HG03064 (cell line): ENCODE results near the gene NAA20.
"Not testable (repeated sequence)": the region's sequence is repeated elsewhere in the genome, so short reads cannot be mapped to it uniquely, and the experiment has no call there.

Experiments used
- ATAC-seq: cut with Tn5 transposase; IDR thresholded peaks from one replicate; pipeline ENCODE4 v1.9.1; 2021; ENCODE audit warnings: low read depth; ENCODE audit not compliant: unreplicated experiment

NAA20 gene

DNA sequence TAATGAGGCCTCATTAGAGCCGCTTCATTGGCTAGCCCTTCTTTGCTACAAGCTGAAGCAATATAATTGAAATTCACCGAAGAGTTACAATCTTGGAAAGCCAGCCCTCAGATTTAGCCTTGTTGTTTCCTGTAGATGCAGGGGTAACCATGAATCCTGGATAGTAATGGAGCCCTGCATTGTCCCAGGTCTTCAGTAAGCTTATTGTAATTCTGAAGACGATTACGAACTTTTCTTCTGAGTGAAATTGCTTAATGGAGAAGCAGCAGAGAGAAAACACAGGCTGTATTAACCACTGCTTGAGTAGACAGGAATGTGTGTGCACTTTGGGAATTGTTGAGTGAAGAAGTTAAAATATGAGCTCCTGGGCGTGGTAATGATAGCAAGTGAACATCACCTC is 26.3 kb upstream of the NAA20 start:
- ATAC-seq: no peak

- ATAC-seq: no peak
Measured at GRCh38 chr20:19991308-19991707, 25.9 kb upstream of the NAA20 start.

- no peak for ATAC-seq
Measured at GRCh38 chr20:19991854-19992253, 25.3 kb upstream of the NAA20 start.

DNA sequence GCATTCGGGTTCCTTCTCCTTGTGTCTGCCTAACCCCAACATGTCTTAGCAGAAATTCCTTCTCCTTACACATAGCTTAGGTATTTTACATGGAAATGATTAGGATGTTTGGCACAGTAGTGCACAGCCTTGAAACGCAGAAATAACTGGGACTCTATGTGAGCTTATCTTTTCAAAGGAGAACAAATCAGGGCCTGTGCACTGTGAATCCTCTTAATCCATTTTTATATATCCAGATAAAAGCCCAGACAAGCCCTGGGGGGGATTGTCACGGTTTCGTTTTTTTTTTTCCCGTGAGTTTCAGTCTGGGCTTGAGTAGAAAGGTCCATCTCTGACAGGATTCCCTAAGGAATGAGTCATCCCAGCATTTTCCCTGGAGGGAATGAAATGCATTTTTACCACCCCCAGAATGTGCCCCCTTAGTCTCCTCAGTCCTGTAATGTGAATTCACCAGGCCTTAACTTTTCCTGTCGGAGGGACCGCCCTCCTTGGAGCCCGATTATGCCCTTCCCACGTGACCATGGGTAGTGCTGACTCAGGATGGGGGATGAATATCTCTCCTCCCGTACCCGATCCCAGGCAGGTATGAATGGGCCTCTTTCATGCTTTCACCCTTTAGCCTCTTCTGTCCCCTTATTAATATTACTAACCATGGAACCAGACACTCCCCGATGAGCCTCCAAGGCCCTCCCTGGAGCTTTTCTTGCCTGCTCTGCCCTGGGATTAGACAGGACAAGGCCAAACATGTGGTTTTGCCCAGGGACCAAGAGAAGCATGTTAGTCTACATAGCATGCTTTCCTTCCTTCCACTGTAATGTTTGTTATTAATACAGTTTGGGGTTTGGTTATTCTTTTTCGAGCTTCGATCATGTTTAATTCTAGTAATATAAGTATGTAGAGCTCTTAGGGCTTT is 23.9 kb upstream of the NAA20 start:
- ATAC-seq: no peak

DNA sequence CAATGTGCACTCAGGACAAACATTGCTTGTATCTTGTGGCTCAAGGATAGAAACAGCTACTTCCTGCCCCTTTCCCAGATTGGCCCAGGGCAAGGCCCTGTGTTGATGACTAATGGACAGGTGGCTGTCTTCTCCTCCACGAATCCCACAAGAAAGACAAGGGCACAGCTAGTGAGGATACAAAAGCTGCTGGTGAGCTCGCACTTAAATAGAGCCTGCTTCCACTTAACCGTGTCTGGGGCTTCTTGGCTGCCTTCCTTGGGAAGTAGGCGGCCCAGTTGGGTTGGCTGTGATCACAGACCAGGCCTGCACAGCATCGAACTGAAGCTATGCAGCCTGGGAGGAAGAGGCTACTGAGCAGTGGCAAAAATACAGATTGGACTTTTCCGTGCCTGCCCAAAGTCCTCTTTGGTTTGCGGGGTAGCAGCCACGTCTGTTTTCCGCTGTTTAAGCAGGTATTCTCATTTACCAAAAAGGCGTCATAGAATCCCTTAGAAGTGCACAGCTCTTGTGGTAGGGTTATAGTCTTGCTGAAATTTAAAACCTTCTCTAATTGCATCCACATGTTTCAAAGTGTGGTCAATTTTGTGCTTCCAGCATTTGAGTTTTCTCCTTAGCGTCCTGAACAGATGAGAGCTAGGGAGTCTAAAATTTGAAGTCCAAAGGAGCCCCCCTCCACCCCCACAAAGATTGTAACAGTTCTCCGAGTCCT is 23.0 kb upstream of the NAA20 start:
- ATAC-seq: no peak

GRCh38 chr20:19995220-19995863 is 21.8 kb upstream of the NAA20 start:
- no peak for ATAC-seq

DNA sequence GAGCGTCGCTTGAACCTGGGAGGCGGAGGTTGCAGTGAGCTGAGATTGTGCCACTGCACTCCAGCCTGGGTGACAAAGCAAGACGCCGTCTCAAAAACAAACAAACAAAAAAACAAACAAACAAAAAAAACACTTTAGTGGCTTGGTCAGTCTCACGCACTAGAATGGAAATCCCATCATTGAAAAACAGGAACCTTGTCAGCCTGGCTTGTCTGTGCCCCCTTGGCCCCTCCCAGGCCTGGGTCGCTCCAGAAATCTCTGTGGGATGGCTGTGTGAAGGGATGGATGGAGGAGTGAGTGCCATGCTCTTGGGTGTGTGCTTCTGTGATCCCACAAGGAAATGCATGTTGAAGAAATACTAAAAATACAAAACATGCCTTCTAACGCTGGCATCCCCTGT is 20.9 kb upstream of the NAA20 start:
- ATAC-seq: no peak

DNA sequence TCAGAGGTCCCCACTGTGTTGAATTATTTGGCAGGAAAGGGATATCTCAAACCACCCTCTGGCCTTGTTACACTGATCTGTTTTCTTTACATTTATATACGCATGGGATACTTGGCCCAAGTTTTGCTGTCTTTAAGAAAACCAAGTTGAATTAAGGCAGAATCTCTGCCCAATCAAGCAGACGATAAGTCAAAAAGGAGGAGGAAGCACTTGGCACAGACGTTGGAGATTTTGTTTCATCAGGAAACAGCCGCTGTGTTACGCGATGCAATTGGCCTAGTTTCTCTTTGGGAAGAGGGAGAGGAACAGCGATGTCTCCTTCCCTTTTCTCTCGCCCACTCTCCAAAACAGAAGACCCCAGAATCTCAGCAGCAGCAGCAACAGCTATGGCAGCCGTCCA is 20.2 kb upstream of the NAA20 start:
- no peak for ATAC-seq

- ATAC-seq: no peak
Measured at GRCh38 chr20:19998990-19999705, 18.0 kb upstream of the NAA20 start.

GRCh38 chr20:20000211-20000968 is 16.8 kb upstream of the NAA20 start:
- no peak for ATAC-seq

DNA sequence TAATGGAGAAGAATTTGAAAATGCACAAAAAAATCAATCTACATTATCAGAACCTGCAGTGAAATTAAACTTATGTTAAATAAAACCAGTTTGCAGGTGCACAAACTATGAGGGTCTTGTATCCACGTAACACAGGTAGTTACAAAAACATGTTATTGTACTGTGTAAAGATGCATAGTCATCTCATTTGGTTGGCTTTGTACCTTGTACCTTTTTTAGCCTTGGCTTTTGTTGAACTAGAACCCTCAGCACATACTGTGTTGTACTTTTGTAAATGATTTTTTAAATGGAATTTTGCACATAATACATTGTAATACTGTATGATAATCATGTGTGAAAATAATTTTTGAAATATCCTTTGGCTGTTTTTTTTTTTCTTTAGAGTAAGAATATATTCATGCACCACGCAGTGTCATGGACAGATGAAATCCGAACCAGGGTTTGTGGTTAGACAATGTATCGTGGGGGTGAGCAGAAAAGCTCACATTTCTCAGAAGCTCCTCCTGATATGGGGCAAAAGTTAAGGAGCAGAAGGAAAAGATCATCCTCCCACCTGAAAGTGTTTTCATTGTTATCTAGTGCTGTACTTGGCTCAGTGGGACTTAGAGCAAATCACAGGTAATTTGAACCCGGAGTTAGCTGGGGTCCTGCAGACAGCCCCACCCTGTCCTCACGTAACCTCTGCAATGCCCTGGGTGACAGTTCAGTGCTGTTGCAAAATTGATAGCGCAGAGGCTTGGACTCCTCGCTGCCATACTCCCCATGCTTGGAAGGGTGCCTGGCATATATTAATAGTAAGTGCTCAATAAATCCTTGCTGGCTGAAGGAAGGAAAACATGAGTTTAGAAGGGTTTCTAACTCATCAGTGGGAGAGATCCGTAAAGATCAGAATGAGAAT is 14.8 kb upstream of the NAA20 start:
- ATAC-seq: no peak

- no peak for ATAC-seq
Measured at GRCh38 chr20:20003031-20003954, 13.9 kb upstream of the NAA20 start.

GRCh38 chr20:20003955-20004322 is 13.2 kb upstream of the NAA20 start:
- not testable (repeated sequence) for ATAC-seq

DNA sequence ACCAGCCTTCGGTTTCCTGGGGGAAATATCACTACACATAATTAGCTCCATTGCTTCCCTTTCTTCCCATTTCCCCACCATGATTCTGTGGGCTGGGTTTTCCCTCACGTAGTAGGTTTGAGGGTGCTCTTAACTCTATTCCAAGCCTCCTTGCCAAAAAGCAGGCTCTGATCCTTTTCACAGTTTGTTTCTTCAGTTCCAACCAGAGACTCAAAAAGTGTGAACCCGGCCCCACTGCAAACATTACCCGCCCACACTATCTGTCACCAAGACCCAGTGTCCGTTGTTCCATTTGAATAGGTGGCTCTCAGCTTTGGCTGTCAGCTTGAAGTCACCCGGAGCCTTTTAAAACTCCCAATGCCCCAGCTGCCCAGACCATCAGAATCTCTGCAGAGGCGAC is 11.8 kb upstream of the NAA20 start:
- no peak for ATAC-seq

DNA sequence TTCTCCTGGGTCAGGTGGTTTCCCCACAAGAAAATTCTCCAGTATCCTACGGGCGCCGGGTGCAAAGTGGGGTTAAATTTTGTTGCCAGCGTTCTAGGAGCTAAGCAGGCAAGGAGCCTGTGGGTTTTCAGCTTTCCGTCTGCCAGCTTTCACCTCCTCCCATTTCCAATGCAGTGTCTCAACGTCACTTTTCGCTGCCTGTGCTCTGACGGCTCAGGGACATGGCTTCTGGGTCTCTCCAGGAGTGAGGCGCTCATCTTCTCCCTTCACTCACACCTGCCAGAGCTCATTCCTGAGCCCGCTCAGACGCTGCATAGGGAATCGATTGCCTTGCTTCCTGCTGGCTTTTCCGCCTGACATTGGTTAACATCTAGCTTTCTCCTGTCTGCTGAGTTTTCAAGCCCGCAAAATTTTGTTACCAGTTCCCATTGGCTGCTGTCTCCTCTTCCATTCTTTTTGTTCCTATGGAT is 7.3 kb upstream of the NAA20 start:
- ATAC-seq: no peak

DNA sequence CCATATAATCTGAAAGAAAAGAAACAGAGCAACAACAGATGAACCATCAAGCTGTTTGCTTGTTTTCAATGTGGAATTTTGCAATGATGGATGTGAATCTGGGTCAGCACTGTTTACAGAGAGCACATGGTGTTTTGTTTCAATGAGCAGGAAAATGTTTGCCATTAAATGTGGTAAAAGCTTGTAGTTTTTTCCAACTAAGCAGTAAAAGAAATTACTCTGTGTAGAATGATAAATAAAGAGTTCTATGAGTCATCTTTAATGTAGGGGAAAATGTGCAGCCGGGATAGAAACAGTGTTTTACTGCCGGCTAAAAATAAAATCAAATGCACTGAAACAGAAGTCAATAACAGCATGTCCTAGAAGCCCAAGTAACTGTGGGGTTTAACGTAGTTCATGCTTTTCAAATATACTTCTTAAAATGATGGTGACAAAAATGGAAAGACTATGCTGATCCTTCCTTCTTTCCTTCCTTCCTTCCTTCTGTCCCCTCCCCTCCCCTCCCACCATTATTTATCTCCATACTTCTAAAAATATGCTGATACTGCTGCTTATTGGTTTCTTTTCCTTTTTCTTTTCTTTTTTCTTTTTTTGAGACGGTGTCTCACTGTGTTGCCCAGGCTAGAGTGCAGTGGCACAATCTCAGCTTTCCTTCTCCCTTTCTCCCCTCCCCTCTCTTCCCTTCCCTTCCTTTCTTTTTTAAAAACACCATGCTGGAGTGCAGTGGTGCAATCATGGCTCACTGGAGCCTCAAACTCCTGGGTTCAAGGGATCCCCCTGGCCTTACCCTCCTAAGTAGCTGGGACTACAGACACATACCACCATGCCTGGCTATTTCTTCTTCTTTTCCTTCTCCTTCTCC is 6.3 kb upstream of the NAA20 start:
- no peak for ATAC-seq

DNA sequence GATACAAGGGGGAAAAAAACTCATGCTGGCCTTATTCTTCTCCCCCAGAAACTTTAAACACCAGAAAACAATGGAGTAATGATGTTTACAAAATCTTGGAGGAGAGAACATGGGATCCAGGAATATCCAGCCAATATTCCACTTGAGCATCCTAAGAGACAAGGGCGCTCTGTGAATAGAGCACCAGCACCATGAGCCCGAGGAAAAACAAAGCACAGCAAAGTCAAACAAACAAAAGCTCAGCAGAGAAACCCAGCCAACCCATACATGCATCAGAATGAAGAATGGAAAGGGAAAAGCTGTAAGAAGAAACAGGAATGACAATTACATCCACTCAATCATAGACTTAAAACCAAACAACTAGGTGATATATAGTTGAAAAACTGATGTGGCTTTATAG is 4.6 kb upstream of the NAA20 start:
- ATAC-seq: no peak
